WTC11 (cell line): ENCODE results near the gene WDR72. TPM values are rescaled to one million over a fixed set of nuclear protein-coding genes. Genes with fewer than 3 reads are reported as not detected.
"Not testable (repeated sequence)": the region's sequence is repeated elsewhere in the genome, so short reads cannot be mapped to it uniquely, and the experiment has no call there.

Experiments
- ATAC-seq: fragments of 200-7000 bp; cut with Tn5 transposase; 2 replicates; pipeline ENCODE4 v1.10.0; 2021; ENCODE audit warnings: mild to moderate bottlenecking, moderate library complexity
- CTCF ChIA-PET: fragments of 300-600 bp; sonication (Branson Sonifier 250); formaldehyde crosslinking; loops from one replicate; lab custom pipeline; 2021; ENCODE audit warnings: antibody characterized with exemption; lab: Charles Lee
- POLR2A ChIA-PET: fragments of 350-600 bp; sonication (Branson Sonifier 250); formaldehyde crosslinking; loops from one replicate; lab custom pipeline; 2021; ENCODE audit warnings: antibody characterized with exemption; lab: Charles Lee
- DNase-seq: peaks from one replicate; pipeline ENCODE4 v3.0.0; 2021; ENCODE audit warnings: low spot score
- H3K27ac Mint-ChIP-seq: 2 replicates; pipeline ENCODE4 v1.8.0; 2021; ENCODE audit warnings: mixed read lengths
- H3K27me3 Mint-ChIP-seq: 2 replicates; pipeline ENCODE4 v1.8.0; 2021; ENCODE audit warnings: low read depth, mild to moderate bottlenecking, moderate library complexity, mixed read lengths
- H3K36me3 Mint-ChIP-seq: 2 replicates; pipeline ENCODE4 v1.8.0; 2021; ENCODE audit warnings: mixed read lengths
- H3K4me1 Mint-ChIP-seq: 2 replicates; pipeline ENCODE4 v1.8.0; 2022; ENCODE audit warnings: mixed read lengths
- H3K4me3 Mint-ChIP-seq: 2 replicates; pipeline ENCODE4 v1.8.0; 2021; ENCODE audit warnings: mild to moderate bottlenecking, moderate library complexity, mixed read lengths
- H3K9me3 Mint-ChIP-seq: 2 replicates; pipeline ENCODE4 v1.8.0; 2021; ENCODE audit warnings: mixed read lengths
- AFF4 ChIP-seq: sonication (generic); formaldehyde crosslinking; IDR thresholded peaks from 2 replicates; pipeline ENCODE4 v1.8.1; 2023; ENCODE audit warnings: mild to moderate bottlenecking, missing genetic modification reagents, borderline replicate concordance
- AR ChIP-seq: fragments of 250-450 bp; sonication (Bioruptor Pico); IDR thresholded peaks from 2 replicates; pipeline ENCODE4 v1.9.0; 2021; ENCODE audit warnings: mild to moderate bottlenecking
- ATF3 ChIP-seq: sonication (generic); formaldehyde crosslinking; conservative IDR thresholded peaks from 2 replicates; pipeline ENCODE4 v1.8.1; 2022; ENCODE audit warnings: mild to moderate bottlenecking, missing genetic modification reagents
- FOXP1 ChIP-seq: sonication (generic); formaldehyde crosslinking; IDR thresholded peaks from 2 replicates; pipeline ENCODE4 v1.8.0; 2022; ENCODE audit warnings: missing genetic modification reagents, mild to moderate bottlenecking, moderate library complexity, borderline replicate concordance
- IRF1 ChIP-seq: sonication (generic); formaldehyde crosslinking; IDR thresholded peaks from 2 replicates; pipeline ENCODE4 v1.8.0; 2023; ENCODE audit warnings: missing genetic modification reagents
- MYBL2 ChIP-seq: sonication (generic); formaldehyde crosslinking; IDR thresholded peaks from 2 replicates; pipeline ENCODE4 v1.8.1; 2023; ENCODE audit warnings: mild to moderate bottlenecking, moderate library complexity, missing genetic modification reagents
- PREB ChIP-seq: sonication (generic); formaldehyde crosslinking; IDR thresholded peaks from 2 replicates; pipeline ENCODE4 v1.8.1; 2022; ENCODE audit warnings: mild to moderate bottlenecking, missing genetic modification reagents, moderate library complexity, borderline replicate concordance
- SMAD3 ChIP-seq: sonication (generic); formaldehyde crosslinking; IDR thresholded peaks from 2 replicates; pipeline ENCODE4 v1.8.0; 2022; ENCODE audit warnings: missing genetic modification reagents, mild to moderate bottlenecking, borderline replicate concordance
- SMAD4 ChIP-seq: sonication (generic); formaldehyde crosslinking; IDR thresholded peaks from 2 replicates; pipeline ENCODE4 v1.8.0; 2022; ENCODE audit warnings: mild to moderate bottlenecking, missing genetic modification reagents
- TCF7 ChIP-seq: sonication (generic); formaldehyde crosslinking; IDR thresholded peaks from 2 replicates; pipeline ENCODE4 v1.8.0; 2022; ENCODE audit warnings: mild to moderate bottlenecking, low read depth, missing genetic modification reagents, moderate library complexity
- TEAD1 ChIP-seq: sonication (generic); formaldehyde crosslinking; IDR thresholded peaks from 2 replicates; pipeline ENCODE4 v1.8.0; 2022; ENCODE audit warnings: mild to moderate bottlenecking, missing genetic modification reagents
- USF1 ChIP-seq: sonication (generic); formaldehyde crosslinking; IDR thresholded peaks from 2 replicates; pipeline ENCODE4 v1.8.0; 2022; ENCODE audit warnings: mild to moderate bottlenecking, missing genetic modification reagents
- ZMAT4 ChIP-seq: fragments of 250-450 bp; sonication (Bioruptor Pico); IDR thresholded peaks from 2 replicates; pipeline ENCODE4 v1.9.0; 2021; ENCODE audit warnings: mild to moderate bottlenecking
- ZNF263 ChIP-seq: sonication (generic); formaldehyde crosslinking; IDR thresholded peaks from 2 replicates; pipeline ENCODE4 v1.8.1; 2022; ENCODE audit warnings: low read depth, mild to moderate bottlenecking, moderate library complexity, missing genetic modification reagents
- total RNA-seq: library from RNA; stranded (reverse); gene quantifications from 3 replicates; pipeline ENCODE4 v1.2.3, GENCODE V29; 2021

WDR72 gene
- total RNA-seq, 1 experiment from 2014 or later: 8.6 TPM

- TF ChIP-seq ZMAT4 (CRISPR knock-in tag) (no peak), ATF3 (CRISPR knock-in tag) (no peak), PREB (no peak), SMAD4 (CRISPR knock-in tag) (no peak), AR (CRISPR knock-in tag) (no peak), ZNF263 (CRISPR knock-in tag) (no peak), SMAD3 (CRISPR knock-in tag) (no peak), AFF4 (no peak)
- peaks cover 3% of the 10 kb centered on the region; the same call in 1 of the 2 replicates for H3K27me3 Mint-ChIP-seq
- DNase-seq (no peak), ATAC-seq (no peak)
- H3K4me3 Mint-ChIP-seq: no peak overlapping the region
- H3K9me3 Mint-ChIP-seq: peaks cover 37% of the 10 kb centered on the region
- CTCF ChIA-PET: no interaction called here
- peaks cover 3% of the 10 kb centered on the region for H3K4me1 Mint-ChIP-seq
- no peak overlapping the region for H3K27ac Mint-ChIP-seq
- POLR2A ChIA-PET: interaction anchor here (0.6 kb wide), 1 partner anchor 474 kb away, joined by 3 read pairs; no protein-coding TSS in a partner anchor
- H3K36me3 Mint-ChIP-seq: peaks cover 16% of the 10 kb centered on the region
Observed at GRCh38 chr15:53786401-53786800, 26.9 kb upstream of the WDR72 start.

GRCh38 chr15:53785241-53785640 lies 25.8 kb upstream of the WDR72 start:
- H3K27me3 Mint-ChIP-seq, H3K27ac Mint-ChIP-seq, POLR2A ChIA-PET, CTCF ChIA-PET, H3K4me1 Mint-ChIP-seq, DNase-seq, H3K4me3 Mint-ChIP-seq, ATAC-seq: not testable (repeated sequence)
- Mint-ChIP-seq H3K36me3 (peaks cover 19% of the 10 kb centered on the region), H3K9me3 (peaks cover 47% of the 10 kb centered on the region)

- Mint-ChIP-seq H3K27me3 (peaks cover 39% of the 10 kb centered on the region), H3K36me3 (no peaks in the 10 kb centered on the region), H3K9me3 (no peaks in the 10 kb centered on the region), H3K4me1 (peaks cover 4% of the 10 kb centered on the region), H3K27ac (no peak overlapping the region), H3K4me3 (no peak overlapping the region)
- TF ChIP-seq TEAD1 (CRISPR knock-in tag) (no peak), MYBL2 (no peak), FOXP1 (no peak), ZMAT4 (CRISPR knock-in tag) (no peak), IRF1 (CRISPR knock-in tag) (no peak), TCF7 (CRISPR knock-in tag) (no peak), USF1 (CRISPR knock-in tag) (no peak), AFF4 (no peak)
- ChIA-PET POLR2A (no interaction called here), CTCF (no interaction called here)
- DNase-seq (no peak), ATAC-seq (no peak)
Observed at GRCh38 chr15:53762916-53763315, 3.5 kb upstream of the WDR72 start.
